Measurements from ENCODE around the gene TRANK1. TPM values are rescaled to one million over a fixed set of nuclear protein-coding genes. Genes with fewer than 3 reads are reported as not detected.

The TRANK1 gene
- total and polyA plus RNA-seq, 2 donors, result 6.8 to 19.0 TPM

- no peaks in the 10 kb centered on the region for H3K4me1 ChIP-seq (ENCODE audit: control insufficient read depth in 2 of 2, insufficient read depth in 2 of 2, low read length in 2 of 2)
- H3K36me3 ChIP-seq (ENCODE audit: control insufficient read depth in 2 of 2, insufficient read depth in 2 of 2, low read length in 1 of 2), result no peaks in the 10 kb centered on the region
- H3K9me3 ChIP-seq (ENCODE audit: control insufficient read depth in 2 of 2, insufficient read depth in 1 of 2, low read length in 1 of 2), result peaks cover 0 to 3% of the 10 kb centered on the region in 2 donors
- H3K4me3 ChIP-seq (ENCODE audit: low read length in 2 of 2), result no peak overlapping the region
- H3K27ac ChIP-seq (ENCODE audit: low read depth in 1 of 2, low read length in 1 of 2), result no peak overlapping the region
- no peak for DNase-seq (ENCODE audit: low read depth in 6 of 9, low spot score in 9 of 9)
- WGBS, result 86% methylated on average over 7 of the region's 7 CpGs
- H3K27me3 ChIP-seq (ENCODE audit: control insufficient read depth in 2 of 2, insufficient read depth in 1 of 2, low read length in 1 of 2), result no peaks in the 10 kb centered on the region
Measured at GRCh38 chr3:36814066-36814717, 130.7 kb downstream of the TRANK1 start.

- Histone ChIP-seq H3K4me1 (ENCODE audit: control insufficient read depth in 2 of 2, insufficient read depth in 2 of 2, low read length in 2 of 2) (no peaks in the 10 kb centered on the region), H3K36me3 (ENCODE audit: control insufficient read depth in 2 of 2, insufficient read depth in 2 of 2, low read length in 1 of 2) (no peaks in the 10 kb centered on the region), H3K4me3 (ENCODE audit: low read length in 2 of 2) (no peak overlapping the region), H3K9me3 (ENCODE audit: control insufficient read depth in 2 of 2, insufficient read depth in 1 of 2, low read length in 1 of 2) (peaks cover 0 to 3% of the 10 kb centered on the region in 2 donors), H3K27ac (ENCODE audit: low read depth in 1 of 2, low read length in 1 of 2) (no peak overlapping the region), H3K27me3 (ENCODE audit: control insufficient read depth in 2 of 2, insufficient read depth in 1 of 2, low read length in 1 of 2) (no peaks in the 10 kb centered on the region)
- DNase-seq (ENCODE audit: low read depth in 6 of 9, low spot score in 9 of 9), result no peak
- 91% methylated on average over 6 of the region's 6 CpGs for WGBS
Measured at GRCh38 chr3:36813305-36813704, 131.5 kb downstream of the TRANK1 start.

- no peak overlapping the region for H3K27ac ChIP-seq (ENCODE audit: low read depth in 1 of 2, low read length in 1 of 2)
- no peaks in the 10 kb centered on the region for H3K4me1 ChIP-seq (ENCODE audit: control insufficient read depth in 2 of 2, insufficient read depth in 2 of 2, low read length in 2 of 2)
- 92% methylated on average over 1 of the region's 1 CpG for WGBS
- H3K36me3 ChIP-seq (ENCODE audit: control insufficient read depth in 2 of 2, insufficient read depth in 2 of 2, low read length in 1 of 2), result no peaks in the 10 kb centered on the region
- H3K4me3 ChIP-seq (ENCODE audit: low read length in 2 of 2), result no peak overlapping the region
- no peak for DNase-seq (ENCODE audit: low read depth in 6 of 9, low spot score in 9 of 9)
- H3K9me3 ChIP-seq (ENCODE audit: control insufficient read depth in 2 of 2, insufficient read depth in 1 of 2, low read length in 1 of 2), result peaks cover 0 to 3% of the 10 kb centered on the region in 2 donors
- H3K27me3 ChIP-seq (ENCODE audit: control insufficient read depth in 2 of 2, insufficient read depth in 1 of 2, low read length in 1 of 2), result no peaks in the 10 kb centered on the region
Measured at GRCh38 chr3:36812240-36812639, 132.6 kb downstream of the TRANK1 start.

GRCh38 chr3:36811768-36812167 lies 133.1 kb downstream of the TRANK1 start:
- H3K4me1 ChIP-seq (ENCODE audit: control insufficient read depth in 2 of 2, insufficient read depth in 2 of 2, low read length in 2 of 2), result no peaks in the 10 kb centered on the region
- peaks cover 0 to 3% of the 10 kb centered on the region in 2 donors for H3K9me3 ChIP-seq (ENCODE audit: control insufficient read depth in 2 of 2, insufficient read depth in 1 of 2, low read length in 1 of 2)

GRCh38 chr3:36804295-36805055 lies 140.4 kb downstream of the TRANK1 start:
- H3K27me3 ChIP-seq (ENCODE audit: control insufficient read depth in 2 of 2, insufficient read depth in 1 of 2, low read length in 1 of 2), result no peaks in the 10 kb centered on the region
- no peaks in the 10 kb centered on the region for H3K36me3 ChIP-seq (ENCODE audit: control insufficient read depth in 2 of 2, insufficient read depth in 2 of 2, low read length in 1 of 2)
- H3K4me1 ChIP-seq (ENCODE audit: control insufficient read depth in 2 of 2, insufficient read depth in 2 of 2, low read length in 2 of 2), result no peaks in the 10 kb centered on the region
- 100% methylated on average over 2 of the region's 2 CpGs for WGBS
- H3K9me3 ChIP-seq (ENCODE audit: control insufficient read depth in 2 of 2, insufficient read depth in 1 of 2, low read length in 1 of 2), result no peaks in the 10 kb centered on the region
- no peak for DNase-seq (ENCODE audit: low read depth in 6 of 9, low spot score in 9 of 9)
- no peak overlapping the region for H3K4me3 ChIP-seq (ENCODE audit: low read length in 2 of 2)
- H3K27ac ChIP-seq (ENCODE audit: low read depth in 1 of 2, low read length in 1 of 2), result no peak overlapping the region

More at GRCh38 chr3:36811768-36812167, 133.1 kb downstream of the TRANK1 start:
- Histone ChIP-seq H3K27me3 (ENCODE audit: control insufficient read depth in 2 of 2, insufficient read depth in 1 of 2, low read length in 1 of 2) (no peaks in the 10 kb centered on the region), H3K36me3 (ENCODE audit: control insufficient read depth in 2 of 2, insufficient read depth in 2 of 2, low read length in 1 of 2) (no peaks in the 10 kb centered on the region), H3K27ac (ENCODE audit: low read depth in 1 of 2, low read length in 1 of 2) (no peak overlapping the region), H3K4me3 (ENCODE audit: low read length in 2 of 2) (no peak overlapping the region)
- DNase-seq (ENCODE audit: low read depth in 6 of 9, low spot score in 9 of 9), result no peak
- 97% methylated on average over 2 of the region's 2 CpGs for WGBS

- no peak for DNase-seq (ENCODE audit: low read depth in 6 of 9, low spot score in 9 of 9)
- H3K4me3 ChIP-seq (ENCODE audit: low read length in 2 of 2), result no peak overlapping the region
- no peaks in the 10 kb centered on the region for H3K27me3 ChIP-seq (ENCODE audit: control insufficient read depth in 2 of 2, insufficient read depth in 1 of 2, low read length in 1 of 2)
- 98% methylated on average over 5 of the region's 5 CpGs for WGBS
- H3K36me3 ChIP-seq (ENCODE audit: control insufficient read depth in 2 of 2, insufficient read depth in 2 of 2, low read length in 1 of 2), result no peaks in the 10 kb centered on the region
- H3K4me1 ChIP-seq (ENCODE audit: control insufficient read depth in 2 of 2, insufficient read depth in 2 of 2, low read length in 2 of 2), result no peaks in the 10 kb centered on the region
- no peak overlapping the region for H3K27ac ChIP-seq (ENCODE audit: low read depth in 1 of 2, low read length in 1 of 2)
- H3K9me3 ChIP-seq (ENCODE audit: control insufficient read depth in 2 of 2, insufficient read depth in 1 of 2, low read length in 1 of 2), result no peaks in the 10 kb centered on the region
Measured at GRCh38 chr3:36803091-36803791, 141.6 kb downstream of the TRANK1 start.

GRCh38 chr3:36800533-36801116 lies 144.2 kb downstream of the TRANK1 start:
- no peaks in the 10 kb centered on the region for H3K36me3 ChIP-seq (ENCODE audit: control insufficient read depth in 2 of 2, insufficient read depth in 2 of 2, low read length in 1 of 2)
- WGBS, result 94% methylated on average over 3 of the region's 3 CpGs
- no peaks in the 10 kb centered on the region for H3K9me3 ChIP-seq (ENCODE audit: control insufficient read depth in 2 of 2, insufficient read depth in 1 of 2, low read length in 1 of 2)
- no peaks in the 10 kb centered on the region for H3K27me3 ChIP-seq (ENCODE audit: control insufficient read depth in 2 of 2, insufficient read depth in 1 of 2, low read length in 1 of 2)
- H3K4me1 ChIP-seq (ENCODE audit: control insufficient read depth in 2 of 2, insufficient read depth in 2 of 2, low read length in 2 of 2), result no peaks in the 10 kb centered on the region
- no peak for DNase-seq (ENCODE audit: low read depth in 6 of 9, low spot score in 9 of 9)
- no peak overlapping the region for H3K27ac ChIP-seq (ENCODE audit: low read depth in 1 of 2, low read length in 1 of 2)
- H3K4me3 ChIP-seq (ENCODE audit: low read length in 2 of 2), result no peak overlapping the region

GRCh38 chr3:36796881-36797280 lies 148.0 kb downstream of the TRANK1 start:
- no peaks in the 10 kb centered on the region for H3K4me1 ChIP-seq (ENCODE audit: control insufficient read depth in 2 of 2, insufficient read depth in 2 of 2, low read length in 2 of 2)
- no peak overlapping the region for H3K4me3 ChIP-seq (ENCODE audit: low read length in 2 of 2)
- H3K27me3 ChIP-seq (ENCODE audit: control insufficient read depth in 2 of 2, insufficient read depth in 1 of 2, low read length in 1 of 2), result no peaks in the 10 kb centered on the region
- DNase-seq (ENCODE audit: low read depth in 6 of 9, low spot score in 9 of 9), result no peak
- no peaks in the 10 kb centered on the region for H3K9me3 ChIP-seq (ENCODE audit: control insufficient read depth in 2 of 2, insufficient read depth in 1 of 2, low read length in 1 of 2)
- H3K27ac ChIP-seq (ENCODE audit: low read depth in 1 of 2, low read length in 1 of 2), result no peak overlapping the region
- H3K36me3 ChIP-seq (ENCODE audit: control insufficient read depth in 2 of 2, insufficient read depth in 2 of 2, low read length in 1 of 2), result no peaks in the 10 kb centered on the region

- H3K27ac ChIP-seq (ENCODE audit: low read depth in 1 of 2, low read length in 1 of 2), result no peak overlapping the region
- H3K36me3 ChIP-seq (ENCODE audit: control insufficient read depth in 2 of 2, insufficient read depth in 2 of 2, low read length in 1 of 2), result no peaks in the 10 kb centered on the region
- H3K4me3 ChIP-seq (ENCODE audit: low read length in 2 of 2), result no peak overlapping the region
- no peaks in the 10 kb centered on the region for H3K4me1 ChIP-seq (ENCODE audit: control insufficient read depth in 2 of 2, insufficient read depth in 2 of 2, low read length in 2 of 2)
- DNase-seq (ENCODE audit: low read depth in 6 of 9, low spot score in 9 of 9), result no peak
- 95% methylated on average over 2 of the region's 2 CpGs for WGBS
- H3K27me3 ChIP-seq (ENCODE audit: control insufficient read depth in 2 of 2, insufficient read depth in 1 of 2, low read length in 1 of 2), result no peaks in the 10 kb centered on the region
- H3K9me3 ChIP-seq (ENCODE audit: control insufficient read depth in 2 of 2, insufficient read depth in 1 of 2, low read length in 1 of 2), result no peaks in the 10 kb centered on the region
Measured at GRCh38 chr3:36796161-36796560, 148.7 kb downstream of the TRANK1 start.
